ENCODE results near the gene USF2.

DNA sequence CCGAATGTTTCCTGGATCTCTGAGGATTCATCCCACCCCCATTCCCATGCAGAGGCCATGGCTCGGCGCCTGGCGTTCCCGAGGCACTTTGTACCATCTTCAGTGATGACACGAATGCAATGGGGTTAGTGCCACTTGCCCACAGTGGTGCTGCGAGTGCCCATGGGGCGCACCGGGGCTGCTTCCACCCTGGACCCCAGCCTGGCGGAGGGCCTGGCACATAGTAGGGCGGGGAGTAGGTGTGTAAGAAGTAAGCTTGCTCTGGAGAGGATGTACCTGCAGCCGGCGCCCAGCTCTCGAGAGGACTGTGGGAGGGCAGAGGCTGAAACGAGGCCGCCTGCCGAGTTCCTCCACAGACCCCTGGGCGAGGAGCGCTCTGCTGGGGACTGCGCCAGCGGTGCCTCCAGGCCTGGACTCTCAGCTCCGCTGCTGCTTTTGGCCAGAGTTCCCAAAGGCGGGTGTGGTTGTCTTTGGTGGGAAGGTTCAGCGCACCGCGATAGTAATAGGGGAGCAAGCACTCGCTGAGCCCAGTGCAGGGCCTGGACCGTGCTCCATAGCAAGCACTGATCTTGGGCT is 8.0 kb downstream of the USF2 start:
- no peak for TF ChIP-seq CTCF (conservative IDR thresholded peaks at IDR 0.05; ENCODE audit: low read depth, low read length)
- TF ChIP-seq USF2 (IDR thresholded peaks at IDR 0.05; ENCODE audit: low read depth, low read length): no peak
- TF ChIP-seq MXI1 (IDR thresholded peaks at IDR 0.05; ENCODE audit: borderline replicate concordance, low read depth, low read length): no peak
- no peak for TF ChIP-seq POLR2A (IDR thresholded peaks at IDR 0.05; ENCODE audit: low read depth, low read length)
- TF ChIP-seq FOS (IDR thresholded peaks at IDR 0.05; ENCODE audit: low read depth, low read length): no peak
- TF ChIP-seq RCOR1 (IDR thresholded peaks at IDR 0.05; ENCODE audit: insufficient replicate concordance, low read length): no peak
- TF ChIP-seq RFX5 (IDR thresholded peaks at IDR 0.05; ENCODE audit: low read depth, low read length): no peak
- TF ChIP-seq MAZ (IDR thresholded peaks at IDR 0.05; ENCODE audit: borderline replicate concordance, low read depth, low read length): no peak
- TF ChIP-seq CEBPB (IDR thresholded peaks at IDR 0.05; ENCODE audit: low read depth, low read length): no peak

Data from IMR-90 (cell line).